SK-N-SH (cell line): ENCODE measurements around the gene NTN1. TPM values are rescaled to one million over a fixed set of nuclear protein-coding genes. Genes with fewer than 3 reads are reported as not detected.

Experiments
- CTCF ChIA-PET: fragments of 300-600, 350-600 bp; formaldehyde crosslinking; extraction: SDS; loops from one replicate; lab custom pipeline; 2021; lab: Yijun Ruan, JAX
- POLR2A ChIA-PET: fragments of 350-600 bp; sonication (Branson Sonifier 250); formaldehyde crosslinking; extraction: SDS; loops from one replicate; lab custom pipeline; 2020; ENCODE audit warnings: antibody characterized with exemption, inconsistent platforms; lab: Yijun Ruan, JAX
- DNase-seq: peaks from one replicate; pipeline ENCODE4 v3.0.0; 2012
- H2AFZ ChIP-seq: fragments of 200-600 bp; sonication (generic); 2 replicates; pipeline ENCODE4 v1.8.1; 2016; ENCODE audit warnings: antibody characterized with exemption, mild to moderate bottlenecking, low read depth
- H3F3A ChIP-seq: fragments of 200-600 bp; sonication (generic); replicated peaks from 2 replicates; pipeline ENCODE3; 2016; ENCODE audit warnings: antibody characterized with exemption, mild to moderate bottlenecking; ENCODE audit not compliant: insufficient read depth
- H3K27ac ChIP-seq, 2 experiments: fragments of 200-500 bp in 1 of 2; fragments of 200-600 bp in 1 of 2; sonication (Bioruptor generic) in 1 of 2; sonication (generic), shearing (Covaris generic) in 1 of 2; 2 replicates each; pipeline versions ENCODE4 v1.5.1 to v1.6.1; 2014 to 2016; ENCODE audit warnings: low read depth in 2 of 2, inconsistent platforms in 1 of 2, low read length in 1 of 2, mild to moderate bottlenecking in 1 of 2, mixed read lengths in 1 of 2
- H3K27me3 ChIP-seq: fragments of 200-600 bp; sonication (generic), shearing (Covaris generic); 2 replicates; pipeline ENCODE4 v1.6.1; 2016; ENCODE audit warnings: mixed run types; ENCODE audit not compliant: insufficient read depth
- H3K36me3 ChIP-seq, 2 experiments: fragments of 200-500 bp in 1 of 2; fragments of 200-600 bp in 1 of 2; sonication (Bioruptor generic) in 1 of 2; sonication (generic) in 1 of 2; replicated peaks in 1 of 2; 2 replicates each; pipeline versions ENCODE3 to v1.5.1; 2014 to 2016; ENCODE audit warnings: low read length in 1 of 2, mild to moderate bottlenecking in 1 of 2; ENCODE audit not compliant: insufficient read depth in 2 of 2, control insufficient read depth in 1 of 2
- H3K4me1 ChIP-seq, 2 experiments: fragments of 200-500 bp in 1 of 2; fragments of 200-600 bp in 1 of 2; sonication (Bioruptor generic) in 1 of 2; sonication (generic), shearing (Covaris generic) in 1 of 2; 2 replicates each; pipeline versions ENCODE4 v1.5.1 to v1.6.1; 2014 to 2016; ENCODE audit warnings: low read depth in 1 of 2, low read length in 1 of 2, mixed run types in 1 of 2; ENCODE audit not compliant: insufficient read depth in 2 of 2, control insufficient read depth in 1 of 2
- H3K4me2 ChIP-seq: fragments of 200-600 bp; sonication (generic), shearing (Covaris generic); 2 replicates; pipeline ENCODE4 v1.6.1; 2017; ENCODE audit warnings: mixed run types
- H3K4me3 ChIP-seq, 2 experiments: fragments of 200-500 bp in 1 of 2; fragments of 200-600 bp in 1 of 2; sonication (Bioruptor generic) in 1 of 2; sonication (generic), shearing (Covaris generic) in 1 of 2; 2 replicates each; pipeline versions ENCODE4 v1.5.1 to v1.8.1; 2014 to 2016; ENCODE audit warnings: low read depth in 2 of 2, inconsistent platforms in 1 of 2, low read length in 1 of 2, mild to moderate bottlenecking in 1 of 2, mixed read lengths in 1 of 2, moderate library complexity in 1 of 2
- H3K79me2 ChIP-seq: fragments of 200-600 bp; sonication (generic); 2 replicates; pipeline ENCODE4 v1.8.1; 2017; ENCODE audit warnings: mild to moderate bottlenecking; ENCODE audit not compliant: insufficient read depth
- H3K9ac ChIP-seq: fragments of 200-600 bp; sonication (generic); 2 replicates; pipeline ENCODE4 v1.6.1; 2017; ENCODE audit warnings: mixed run types
- H3K9me2 ChIP-seq: fragments of 200-600 bp; sonication (generic); 2 replicates; pipeline ENCODE4 v1.6.1; 2017; ENCODE audit warnings: mixed run types
- H3K9me3 ChIP-seq: fragments of 200-600 bp; sonication (generic); 2 replicates; pipeline ENCODE4 v1.6.1; 2017; ENCODE audit warnings: mixed run types, mild to moderate bottlenecking, moderate library complexity
- H4K20me1 ChIP-seq: fragments of 200-600 bp; sonication (generic); 2 replicates; pipeline ENCODE4 v1.6.1; 2017; ENCODE audit warnings: mild to moderate bottlenecking, mixed run types; ENCODE audit not compliant: insufficient read depth
- ELF1 ChIP-seq: IDR thresholded peaks from 2 replicates; pipeline ENCODE4 v1.4.0; 2012
- EP300 ChIP-seq, 2 experiments: IDR thresholded peaks; 2 replicates each; pipeline versions ENCODE4 v1.4.0 to v1.6.1; 2012; ENCODE audit warnings: borderline replicate concordance in 1 of 2, low read depth in 1 of 2, low read length in 1 of 2
- FOXJ3 ChIP-seq: sonication (generic); formaldehyde crosslinking; IDR thresholded peaks from 2 replicates; pipeline ENCODE4 v1.5.1; 2020; ENCODE audit warnings: mild to moderate bottlenecking, missing genetic modification reagents
- GATA2 ChIP-seq: sonication (generic); formaldehyde crosslinking; IDR thresholded peaks from 2 replicates; pipeline ENCODE4 v1.5.0; 2020; ENCODE audit warnings: mild to moderate bottlenecking, missing genetic modification reagents
- JUND ChIP-seq: IDR thresholded peaks from 2 replicates; pipeline ENCODE4 v1.4.0; 2012
- MXI1 ChIP-seq: IDR thresholded peaks from 2 replicates; pipeline ENCODE4 v1.6.1; 2012; ENCODE audit warnings: mild to moderate bottlenecking, low read depth, low read length, improper control_type of control experiment
- PBX3 ChIP-seq: IDR thresholded peaks from 2 replicates; pipeline ENCODE4; 2012
- POLR2AphosphoS5 ChIP-seq: IDR thresholded peaks from 2 replicates; pipeline ENCODE4 v1.6.1; 2012; ENCODE audit warnings: low read depth, low read length
- RAD21 ChIP-seq: IDR thresholded peaks from 2 replicates; pipeline ENCODE4 v1.6.1; 2012; ENCODE audit warnings: mild to moderate bottlenecking, low read length
- RCOR1 ChIP-seq: fragments of 150-350 bp; IDR thresholded peaks from 2 replicates; pipeline ENCODE4 v1.6.1; 2017; ENCODE audit warnings: antibody characterized with exemption, low read length
- REST ChIP-seq: IDR thresholded peaks from 2 replicates; pipeline ENCODE4 v1.6.1; 2012; ENCODE audit warnings: mild to moderate bottlenecking, low read depth, low read length, moderate library complexity
- RFX5 ChIP-seq: IDR thresholded peaks from 2 replicates; pipeline ENCODE4 v1.6.1; 2012; ENCODE audit warnings: mild to moderate bottlenecking, improper control_type of control experiment, low read length
- RXRA ChIP-seq: IDR thresholded peaks from 2 replicates; pipeline ENCODE4 v1.4.0; 2012; ENCODE audit warnings: low read depth, mild to moderate bottlenecking, borderline replicate concordance
- TEAD4 ChIP-seq: IDR thresholded peaks from 2 replicates; pipeline ENCODE4 v1.4.0; 2012; ENCODE audit warnings: mild to moderate bottlenecking, borderline replicate concordance; ENCODE audit not compliant: insufficient read depth
- USF1 ChIP-seq: IDR thresholded peaks from 2 replicates; pipeline ENCODE4 v1.4.0; 2012; ENCODE audit warnings: low read depth, borderline replicate concordance
- YY1 ChIP-seq: IDR thresholded peaks from 2 replicates; pipeline ENCODE4 v1.4.0; 2012; ENCODE audit warnings: low read depth, mild to moderate bottlenecking
- WGBS: methylation state at CpG from one replicate; pipeline ENCODE4 v1.1.6; 2017; ENCODE audit warnings: low lambda C conversion rate; 5-methylcytosine and 5-hydroxymethylcytosine counted together
- polyA plus RNA-seq, 3 experiments: library from polyadenylated mRNA; depleted of rRNA; stranded (reverse); fragments of >200 nt; gene quantifications; 2 replicates each; pipeline ENCODE4 v1.2.3, GENCODE V29; 2012
- TF ChIP-seq, protein P1 (sequence below): IDR thresholded peaks from 2 replicates; pipeline ENCODE4 v1.4.0; 2012; ENCODE audit warnings: low read depth, borderline replicate concordance

NTN1 gene
- polyA plus RNA-seq, 1 of the 3 experiments (the other 2 are of a cell fraction) = 0.05 TPM

DNA sequence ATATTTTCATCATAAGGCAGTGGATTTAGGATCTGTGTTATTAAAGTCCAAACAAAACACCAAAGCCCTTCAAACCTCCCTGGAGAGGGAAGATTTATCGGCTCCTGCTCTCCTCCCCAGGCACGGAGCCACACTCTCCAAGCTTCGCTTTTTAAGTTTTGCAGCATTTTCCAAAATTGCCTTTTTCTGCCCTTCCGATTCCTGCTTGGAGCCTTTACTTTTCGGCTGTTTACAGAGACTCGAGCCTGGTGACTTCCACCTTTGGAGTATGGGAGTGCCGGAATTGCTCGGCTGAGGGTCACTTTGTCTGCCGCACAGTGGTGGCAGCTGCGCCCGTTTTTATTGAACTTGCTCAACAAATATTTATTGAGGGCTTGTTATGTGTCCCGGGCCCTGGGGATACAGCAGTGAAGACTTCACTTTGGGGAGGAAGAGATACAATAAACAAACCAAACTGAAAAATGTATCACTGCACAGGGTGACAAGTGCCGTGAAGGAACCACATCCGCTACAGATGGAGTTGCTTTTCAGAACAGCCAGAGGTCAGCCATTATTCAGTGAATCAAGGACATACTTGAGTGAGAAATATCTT is 185.5 kb downstream of the NTN1 start (continued):
- no peak for TF ChIP-seq RXRA

- Histone ChIP-seq H3F3A (no peaks in the 10 kb centered on the region), H4K20me1 (no peaks in the 10 kb centered on the region), H3K79me2 (no peaks in the 10 kb centered on the region), H3K27ac (no peak overlapping the region), H3K9me3 (no peaks in the 10 kb centered on the region)
- TF ChIP-seq REST (no peak), FOXJ3 (CRISPR knock-in tag) (no peak), YY1 (no peak), TEAD4 (no peak), PBX3 (no peak)
- TF ChIP-seq, all 33 proteins: peak for 0
- no peaks in the 10 kb centered on the region; the same call in 1 of the 2 replicates for H3K27me3 ChIP-seq
- ChIA-PET POLR2A (no interaction called here), CTCF (interaction anchor here (0.6 kb wide), 1 partner anchor 996 kb away, joined by 6 read pairs; no protein-coding TSS in a partner anchor)
- H3K9ac ChIP-seq = no peak overlapping the region
- no peak overlapping the region for H2AFZ ChIP-seq
- H3K9me2 ChIP-seq = no peaks in the 10 kb centered on the region
- H3K36me3 ChIP-seq = no peaks in the 10 kb centered on the region
- no peak overlapping the region for H3K4me3 ChIP-seq
- H3K4me1 ChIP-seq = peaks cover 0 to 8% of the 10 kb centered on the region in 2 experiments; a peak in 1 of 4 replicates
- no peak for DNase-seq
- 59% methylated on average over 8 of the region's 10 CpGs for WGBS
- no peak overlapping the region for H3K4me2 ChIP-seq
These were observed 187.2 kb downstream of the NTN1 start for GRCh38 chr17:9208381-9209105.

GRCh38 chr17:9209347-9209746 is 188.0 kb downstream of the NTN1 start:
- H3F3A ChIP-seq = no peaks in the 10 kb centered on the region
- no peak overlapping the region for H2AFZ ChIP-seq
- no peak overlapping the region for H3K4me3 ChIP-seq
- H3K9ac ChIP-seq = no peak overlapping the region
- no peak overlapping the region for H3K27ac ChIP-seq
- no peaks in the 10 kb centered on the region for H3K79me2 ChIP-seq
- 37% methylated on average over 3 of the region's 5 CpGs for WGBS
- H3K4me1 ChIP-seq = peaks cover 0 to 8% of the 10 kb centered on the region in 2 experiments; a peak in 1 of 4 replicates
- ChIA-PET POLR2A (no interaction called here), CTCF (interaction anchor here (0.6 to 1.3 kb wide), 2 partner anchors 12 to 997 kb away, joined by 4 to 6 read pairs; no protein-coding TSS in a partner anchor)
- H4K20me1 ChIP-seq = no peaks in the 10 kb centered on the region
- no peaks in the 10 kb centered on the region for H3K36me3 ChIP-seq
- no peak overlapping the region for H3K4me2 ChIP-seq
- H3K27me3 ChIP-seq = no peaks in the 10 kb centered on the region; the same call in 1 of the 2 replicates
- no peaks in the 10 kb centered on the region for H3K9me3 ChIP-seq
- DNase-seq = no peak
- no peaks in the 10 kb centered on the region for H3K9me2 ChIP-seq
- no peak for TF ChIP-seq EP300 (IDR thresholded peaks at IDR 0.05; ENCODE audit: borderline replicate concordance in 1 of 2, low read depth in 1 of 2, low read length in 1 of 2)
- no peak for TF ChIP-seq RXRA
- no peak for TF ChIP-seq JUND
- no peak for TF ChIP-seq RCOR1
- no peak for TF ChIP-seq YY1
- TF ChIP-seq MXI1 = no peak
- TF ChIP-seq ELF1 = no peak
- TF ChIP-seq GATA2 (CRISPR knock-in tag) = no peak
- TF ChIP-seq, protein P1, sequence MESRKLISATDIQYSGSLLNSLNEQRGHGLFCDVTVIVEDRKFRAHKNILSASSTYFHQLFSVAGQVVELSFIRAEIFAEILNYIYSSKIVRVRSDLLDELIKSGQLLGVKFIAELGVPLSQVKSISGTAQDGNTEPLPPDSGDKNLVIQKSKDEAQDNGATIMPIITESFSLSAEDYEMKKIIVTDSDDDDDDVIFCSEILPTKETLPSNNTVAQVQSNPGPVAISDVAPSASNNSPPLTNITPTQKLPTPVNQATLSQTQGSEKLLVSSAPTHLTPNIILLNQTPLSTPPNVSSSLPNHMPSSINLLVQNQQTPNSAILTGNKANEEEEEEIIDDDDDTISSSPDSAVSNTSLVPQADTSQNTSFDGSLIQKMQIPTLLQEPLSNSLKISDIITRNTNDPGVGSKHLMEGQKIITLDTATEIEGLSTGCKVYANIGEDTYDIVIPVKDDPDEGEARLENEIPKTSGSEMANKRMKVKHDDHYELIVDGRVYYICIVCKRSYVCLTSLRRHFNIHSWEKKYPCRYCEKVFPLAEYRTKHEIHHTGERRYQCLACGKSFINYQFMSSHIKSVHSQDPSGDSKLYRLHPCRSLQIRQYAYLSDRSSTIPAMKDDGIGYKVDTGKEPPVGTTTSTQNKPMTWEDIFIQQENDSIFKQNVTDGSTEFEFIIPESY = no peak
- no peak for TF ChIP-seq FOXJ3 (CRISPR knock-in tag)
- no peak for TF ChIP-seq RFX5
- no peak for TF ChIP-seq RAD21
- no peak for TF ChIP-seq POLR2AphosphoS5
- TF ChIP-seq USF1 = no peak
